ENCODE measurements around the gene LRMDA.

LRMDA gene

DNA sequence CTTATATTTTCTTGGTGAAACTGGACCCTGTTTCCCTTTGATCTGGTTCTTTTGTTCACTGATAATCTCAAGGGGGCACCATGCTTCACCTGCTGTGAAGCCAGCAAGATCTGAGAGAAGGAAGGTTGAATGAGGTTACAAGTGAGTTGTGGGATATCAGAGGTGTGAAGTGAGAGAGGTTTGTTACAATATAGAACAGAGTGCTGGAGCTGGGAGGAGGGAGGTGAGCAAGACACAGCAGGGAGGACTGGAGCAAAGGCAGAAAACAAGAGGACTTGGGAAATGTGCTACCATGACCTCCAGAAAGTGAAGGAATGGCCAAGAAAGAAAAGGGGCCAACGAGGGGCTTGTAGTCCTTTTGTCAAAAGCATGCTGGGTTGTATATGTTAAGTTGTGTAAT lies 156.6 kb downstream of the LRMDA start:
- TF ChIP-seq CTCF (conservative IDR thresholded peaks at IDR 0.05), result no peak
- H3K27ac ChIP-seq, result no peak overlapping the region

DNA sequence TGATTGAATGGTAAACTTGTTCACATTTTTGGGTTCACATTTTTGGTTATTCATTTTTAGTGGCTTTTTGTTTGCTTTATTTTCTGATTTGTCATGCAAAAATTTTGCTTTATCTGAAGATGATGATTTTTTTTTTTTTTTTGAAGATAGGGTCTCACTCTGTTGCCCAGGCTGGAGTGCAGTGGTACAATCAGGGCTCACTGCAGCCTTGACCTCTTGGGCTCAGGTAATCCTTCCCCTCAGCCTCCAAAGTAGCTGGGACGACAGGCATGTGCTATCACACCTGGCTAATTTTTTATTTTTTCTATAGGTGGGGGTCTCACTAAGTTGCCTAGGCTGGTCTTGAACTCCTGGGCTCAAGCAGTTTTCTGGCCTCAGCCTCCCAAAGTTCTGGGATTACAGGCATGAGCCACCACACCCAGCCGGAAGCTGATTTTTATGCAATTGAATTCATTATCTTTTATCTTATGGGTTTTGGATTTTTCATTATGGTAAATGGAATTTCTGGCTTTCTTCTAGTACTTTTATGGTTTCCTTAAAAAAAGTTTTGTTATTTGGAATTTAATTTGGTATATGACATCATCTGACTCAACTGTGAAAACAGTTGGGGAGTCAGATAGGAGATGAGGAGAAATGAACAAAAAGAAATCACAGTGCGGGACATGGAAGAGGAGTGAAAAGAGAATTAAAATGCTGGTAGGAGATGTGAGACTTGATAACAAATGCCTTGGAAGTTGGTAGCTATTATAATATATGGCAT lies 158.7 kb downstream of the LRMDA start:
- H3K27ac ChIP-seq, result no peak overlapping the region
- TF ChIP-seq CTCF (conservative IDR thresholded peaks at IDR 0.05), result no peak

GRCh38 chr10:75592151-75592787 lies 160.8 kb downstream of the LRMDA start:
- no peak for TF ChIP-seq CTCF (conservative IDR thresholded peaks at IDR 0.05)
- H3K27ac ChIP-seq, result no peak overlapping the region

DNA sequence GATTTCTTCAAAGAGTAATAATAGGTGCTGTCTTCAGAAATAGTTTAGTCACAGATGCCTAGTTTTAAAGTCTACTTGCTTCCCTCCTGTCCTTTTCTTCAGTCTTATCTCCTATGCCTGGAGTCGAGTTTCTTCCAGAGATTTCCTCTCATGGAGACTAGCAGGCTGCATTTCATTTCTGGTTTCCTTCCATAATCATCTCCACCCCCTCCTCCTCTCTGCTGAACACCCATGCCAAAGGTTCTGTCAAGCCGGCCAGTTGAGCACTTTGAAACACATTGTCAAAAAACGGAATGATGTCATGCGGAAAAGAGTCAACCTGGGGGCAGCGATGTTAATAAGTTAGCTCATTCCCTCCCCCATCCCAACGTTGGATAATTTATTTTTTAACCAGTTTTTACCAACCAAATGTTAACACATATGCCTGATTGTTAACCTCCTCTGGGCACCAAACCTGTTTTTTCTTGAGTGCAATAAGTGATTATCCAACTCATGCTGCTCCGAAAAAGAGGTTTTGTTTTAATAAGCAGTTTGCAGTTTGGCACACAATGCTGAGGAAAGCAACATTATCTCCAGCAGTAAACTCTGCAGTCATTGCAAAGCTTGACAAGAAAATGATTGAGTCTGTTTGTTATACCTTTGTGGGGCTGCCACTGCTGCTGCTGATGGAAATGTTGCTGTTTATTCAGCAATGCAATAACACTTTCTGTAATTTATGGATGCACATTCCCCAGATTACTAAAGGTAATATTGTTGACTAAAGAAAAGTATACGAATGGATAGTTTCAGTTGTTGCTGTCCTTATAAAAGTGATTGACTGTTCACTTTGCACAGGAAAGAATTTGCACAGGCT lies 161.6 kb downstream of the LRMDA start:
- H3K27ac ChIP-seq, result no peak overlapping the region
- no peak for TF ChIP-seq CTCF (conservative IDR thresholded peaks at IDR 0.05)

DNA sequence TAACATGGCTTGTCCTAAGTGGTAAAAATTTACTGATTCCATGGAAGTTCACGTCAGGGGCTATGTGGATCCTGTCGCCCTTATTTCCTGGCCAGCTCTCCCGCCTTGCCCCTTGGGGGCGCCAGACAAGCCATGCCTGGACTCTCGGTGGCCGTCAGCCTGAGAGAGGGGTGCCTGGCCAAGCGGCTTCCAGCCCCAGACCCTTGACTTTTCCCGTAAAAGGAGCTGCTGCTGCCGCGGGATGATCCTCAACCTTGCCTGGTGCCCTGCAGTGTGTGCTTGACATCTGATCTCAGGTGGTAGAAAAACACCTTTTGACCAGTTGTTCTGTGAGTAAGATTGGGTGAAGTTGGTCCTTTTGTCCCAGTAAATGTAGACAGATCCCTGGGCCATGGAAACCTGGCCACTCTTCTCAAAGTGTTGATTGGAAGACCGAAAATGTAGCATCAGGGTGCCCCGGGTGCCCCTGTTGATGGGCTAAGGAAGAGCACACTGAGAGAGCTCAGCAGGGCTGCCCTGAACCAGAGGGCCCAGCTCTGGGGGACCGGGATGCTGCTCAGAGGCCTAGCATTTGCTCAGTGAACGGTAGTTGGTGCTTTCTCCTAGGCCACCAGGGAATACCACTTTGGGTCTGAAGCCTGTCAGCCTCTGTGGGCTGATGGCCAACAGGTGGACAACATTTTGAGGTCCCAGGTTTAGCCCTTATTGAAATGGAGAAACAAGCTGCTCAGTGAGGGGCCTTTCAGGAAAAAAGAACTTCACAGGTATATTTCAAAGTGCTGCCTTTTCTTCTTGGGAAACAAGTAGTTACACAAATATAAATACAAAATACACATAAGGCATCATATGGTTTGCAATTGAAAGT lies 162.5 kb downstream of the LRMDA start:
- H3K27ac ChIP-seq, result no peak overlapping the region
- no peak for TF ChIP-seq CTCF (conservative IDR thresholded peaks at IDR 0.05)

DNA sequence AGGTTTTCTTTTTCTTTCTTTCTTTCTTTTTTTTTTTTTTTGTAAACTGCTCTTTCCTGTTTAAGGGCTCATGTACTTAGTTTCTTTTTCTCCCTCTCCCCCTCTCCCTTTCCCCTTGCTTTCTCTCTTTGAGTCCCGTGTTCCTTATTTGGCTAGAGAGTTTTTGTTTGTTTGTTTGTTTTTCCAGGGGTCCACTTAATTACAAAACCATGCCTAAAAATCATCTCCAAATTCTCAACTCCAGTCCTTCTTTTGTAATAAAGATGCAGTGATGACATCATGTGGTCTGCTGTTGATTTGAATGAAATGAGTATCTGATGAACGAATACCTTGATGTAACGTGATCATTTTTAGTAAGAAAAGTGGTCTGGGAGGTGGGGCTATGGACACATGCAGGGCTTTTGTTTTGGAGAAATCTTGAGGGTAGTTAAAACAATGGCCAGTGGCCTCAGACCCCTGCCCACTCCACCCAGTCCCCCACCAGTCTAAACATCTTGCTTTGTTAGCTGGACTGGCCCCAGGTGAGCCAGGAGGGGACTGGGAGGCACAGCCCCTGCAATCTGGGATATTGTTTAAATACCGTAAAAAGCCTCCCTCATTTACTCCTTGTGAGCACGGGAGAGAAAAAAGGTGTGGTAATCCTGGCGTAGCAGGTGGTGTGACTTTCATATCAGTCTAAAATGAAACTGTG lies 165.7 kb downstream of the LRMDA start:
- H3K27ac ChIP-seq, result no peak overlapping the region
- no peak for TF ChIP-seq CTCF (conservative IDR thresholded peaks at IDR 0.05)

Measured in VCaP (cell line).